ENCODE measurements around the gene MICAL3.
"Not testable (repeated sequence)": the region's sequence is repeated elsewhere in the genome, so short reads cannot be mapped to it uniquely, and the experiment has no call there.

The MICAL3 gene

DNA sequence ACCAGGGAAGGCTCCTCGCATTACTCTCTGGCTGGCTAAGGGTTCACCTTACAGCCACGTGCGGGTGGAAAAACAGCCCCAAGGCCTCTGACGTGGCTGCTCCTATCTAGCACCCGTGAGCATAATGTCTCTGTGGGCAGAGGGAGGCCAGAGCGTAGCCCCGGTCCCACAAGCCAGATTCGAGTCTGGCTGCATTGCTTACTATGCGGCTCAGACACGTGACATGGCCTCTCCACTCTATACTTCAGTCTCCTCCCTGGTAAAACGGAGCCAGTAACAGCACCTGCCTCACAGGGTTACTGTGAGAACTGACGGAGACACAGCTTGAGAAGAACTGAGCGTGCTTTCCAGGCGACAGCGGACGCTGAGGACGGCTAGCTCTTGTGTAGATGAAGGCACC, 144.3 kb downstream of the MICAL3 start:
- Mint-ChIP-seq H3K4me1 (no peaks in the 10 kb centered on the region), H3K36me3 (peaks cover 8% of the 10 kb centered on the region), H3K27me3 (no peaks in the 10 kb centered on the region), H3K9me3 (no peaks in the 10 kb centered on the region), H3K27ac (no peak overlapping the region), H3K4me3 (no peak overlapping the region)

DNA sequence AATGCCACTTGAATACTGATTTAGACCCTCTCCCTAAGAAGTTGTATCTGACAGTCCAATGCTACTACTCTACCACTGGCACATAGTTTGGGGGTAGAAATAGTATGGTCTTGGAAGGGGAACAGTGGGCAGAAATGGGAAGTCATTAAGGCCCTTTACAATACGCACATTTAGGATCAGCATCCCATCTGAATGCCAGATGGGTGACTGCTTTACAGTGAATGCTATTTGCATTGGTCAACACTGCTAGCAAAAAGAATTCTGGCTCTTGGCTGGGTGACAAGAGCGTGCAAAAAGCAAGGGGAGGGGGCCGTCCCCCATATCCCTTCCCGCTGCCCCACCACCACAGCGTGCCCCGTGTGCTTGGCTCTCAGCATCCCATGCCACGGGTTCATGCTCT, 145.4 kb downstream of the MICAL3 start:
- no peaks in the 10 kb centered on the region for H3K9me3 Mint-ChIP-seq

DNA sequence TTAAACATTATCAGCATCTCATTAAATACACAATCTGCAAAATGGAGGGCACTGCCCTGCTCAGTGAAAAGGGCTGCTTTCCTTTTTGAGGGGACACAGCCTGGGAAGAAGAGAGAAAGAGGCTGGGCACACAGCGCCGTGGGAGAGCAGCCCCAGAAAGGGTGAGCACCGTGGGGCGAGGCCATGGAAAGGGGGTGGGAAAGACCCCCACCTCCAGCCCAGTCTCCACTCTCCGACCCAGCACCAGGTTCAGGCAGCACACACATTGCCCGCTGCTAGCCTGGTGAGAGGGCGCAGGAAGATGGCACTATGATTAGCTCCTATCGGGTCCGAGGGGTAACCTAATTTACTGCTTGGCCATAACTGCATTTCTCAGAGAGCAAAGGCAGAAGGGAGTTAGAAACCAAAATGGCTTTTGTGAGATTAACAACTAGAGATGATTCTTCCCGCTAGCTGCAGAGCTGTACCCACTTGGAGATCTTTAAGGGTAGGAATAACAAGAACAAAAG, 146.1 kb downstream of the MICAL3 start:
- H3K4me3 Mint-ChIP-seq, result no peak overlapping the region
- peaks cover 6% of the 10 kb centered on the region for H3K36me3 Mint-ChIP-seq
- H3K4me1 Mint-ChIP-seq, result no peaks in the 10 kb centered on the region
- H3K27me3 Mint-ChIP-seq, result no peaks in the 10 kb centered on the region
- no peaks in the 10 kb centered on the region for H3K9me3 Mint-ChIP-seq
- no peak overlapping the region for H3K27ac Mint-ChIP-seq

More for the DNA sequence above, 145.4 kb downstream of the MICAL3 start:
- Mint-ChIP-seq H3K4me3 (no peak overlapping the region), H3K36me3 (peaks cover 8% of the 10 kb centered on the region), H3K4me1 (no peaks in the 10 kb centered on the region), H3K27me3 (no peaks in the 10 kb centered on the region), H3K27ac (no peak overlapping the region)

DNA sequence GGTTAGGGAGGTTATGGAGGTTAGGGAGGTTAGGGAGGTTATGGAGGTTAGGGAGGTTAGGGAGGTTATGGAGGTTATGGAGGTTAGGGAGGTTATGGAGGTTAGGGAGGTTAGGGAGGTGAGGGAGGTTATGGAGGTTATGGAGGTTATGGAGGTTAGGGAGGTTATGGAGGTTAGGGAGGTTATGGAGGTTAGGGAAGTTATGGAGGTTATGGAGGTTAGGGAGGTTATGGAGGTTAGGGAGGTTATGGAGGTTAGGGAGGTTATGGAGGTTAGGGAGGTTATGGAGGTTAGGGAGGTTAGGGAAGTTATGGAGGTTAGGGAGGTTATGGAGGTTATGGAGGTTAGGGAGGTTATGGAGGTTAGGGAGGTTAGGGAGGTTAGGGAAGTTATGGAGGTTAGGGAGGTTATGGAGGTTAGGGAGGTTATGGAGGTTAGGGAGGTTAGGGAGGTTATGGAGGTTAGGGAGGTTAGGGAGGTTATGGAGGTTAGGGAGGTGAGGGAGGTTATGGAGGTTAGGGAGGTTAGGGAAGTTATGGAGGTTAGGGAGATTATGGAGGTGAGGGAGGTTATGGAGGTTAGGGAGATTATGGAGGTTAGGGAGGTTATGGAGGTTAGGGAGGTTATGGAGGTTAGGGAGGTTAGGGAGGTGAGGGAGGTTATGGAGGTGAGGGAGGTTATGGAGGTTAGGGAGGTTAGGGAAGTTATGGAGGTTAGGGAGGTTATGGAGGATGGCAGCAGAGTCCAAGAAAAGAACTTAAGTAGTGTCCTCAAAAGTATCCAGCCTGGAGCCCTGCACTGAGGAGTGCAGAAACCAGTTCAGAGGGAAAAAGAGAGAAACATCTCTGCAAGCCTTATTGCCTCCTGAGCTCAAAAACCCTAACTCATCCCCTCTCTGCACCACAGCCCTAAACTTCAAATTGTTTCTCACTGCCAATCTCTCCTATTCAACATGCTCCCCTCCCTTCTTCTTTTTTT, 147.2 kb downstream of the MICAL3 start:
- H3K4me1 Mint-ChIP-seq, H3K27me3 Mint-ChIP-seq, H3K36me3 Mint-ChIP-seq, H3K4me3 Mint-ChIP-seq, H3K9me3 Mint-ChIP-seq, H3K27ac Mint-ChIP-seq: not testable (repeated sequence)

DNA sequence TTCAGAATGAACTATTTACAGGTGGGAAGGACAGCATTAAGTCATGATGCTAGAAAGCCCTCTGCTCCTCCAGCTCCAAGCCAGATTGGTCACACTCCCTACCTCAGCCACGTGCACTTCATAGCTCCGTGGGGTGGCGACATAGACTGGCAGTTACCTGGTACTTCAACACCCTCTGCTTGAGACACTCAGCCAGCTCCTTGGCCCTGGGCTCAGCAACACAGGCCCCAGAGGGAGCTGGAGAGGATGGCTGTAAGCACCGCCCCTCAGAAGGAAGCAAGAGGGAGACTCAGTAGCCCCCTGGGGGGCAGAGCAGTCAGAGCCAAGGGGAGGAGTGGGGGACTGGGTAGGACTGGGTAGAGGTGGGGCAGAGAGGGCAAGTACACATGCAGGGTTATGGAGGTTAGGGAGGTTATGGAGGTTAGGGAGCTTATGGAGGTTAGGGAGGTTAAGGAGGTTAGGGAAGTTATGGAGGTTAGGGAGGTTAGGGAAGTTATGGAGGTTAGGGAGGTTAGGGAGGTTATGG, 148.0 kb downstream of the MICAL3 start:
- Mint-ChIP-seq H3K27me3 (no peaks in the 10 kb centered on the region), H3K27ac (no peak overlapping the region), H3K4me3 (no peak overlapping the region), H3K4me1 (no peaks in the 10 kb centered on the region), H3K9me3 (no peaks in the 10 kb centered on the region), H3K36me3 (peaks cover 7% of the 10 kb centered on the region)

DNA sequence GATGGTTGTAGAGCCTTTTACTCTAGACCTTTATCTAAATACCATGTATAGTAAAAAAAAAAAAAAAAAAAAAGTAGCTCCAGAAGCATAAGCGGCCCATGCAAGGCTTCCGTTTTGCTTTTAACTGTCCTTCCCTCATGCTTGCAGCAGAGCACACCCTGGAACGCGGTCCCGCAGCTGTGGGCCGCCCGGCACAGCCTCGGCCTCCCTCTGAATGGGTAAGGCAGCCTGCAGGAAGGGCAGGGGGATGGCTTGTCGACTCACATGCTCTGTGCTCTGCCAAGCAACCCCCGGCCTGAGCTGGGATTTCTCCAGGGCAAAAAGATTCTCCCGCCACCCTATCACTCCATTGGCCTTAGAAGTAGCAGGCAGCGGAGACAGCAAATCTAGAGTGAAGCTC, 148.7 kb downstream of the MICAL3 start:
- H3K9me3 Mint-ChIP-seq, result no peaks in the 10 kb centered on the region
- peaks cover 3% of the 10 kb centered on the region for H3K36me3 Mint-ChIP-seq
- no peaks in the 10 kb centered on the region for H3K4me1 Mint-ChIP-seq
- no peak overlapping the region for H3K27ac Mint-ChIP-seq
- no peak overlapping the region for H3K4me3 Mint-ChIP-seq
- H3K27me3 Mint-ChIP-seq, result no peaks in the 10 kb centered on the region

DNA sequence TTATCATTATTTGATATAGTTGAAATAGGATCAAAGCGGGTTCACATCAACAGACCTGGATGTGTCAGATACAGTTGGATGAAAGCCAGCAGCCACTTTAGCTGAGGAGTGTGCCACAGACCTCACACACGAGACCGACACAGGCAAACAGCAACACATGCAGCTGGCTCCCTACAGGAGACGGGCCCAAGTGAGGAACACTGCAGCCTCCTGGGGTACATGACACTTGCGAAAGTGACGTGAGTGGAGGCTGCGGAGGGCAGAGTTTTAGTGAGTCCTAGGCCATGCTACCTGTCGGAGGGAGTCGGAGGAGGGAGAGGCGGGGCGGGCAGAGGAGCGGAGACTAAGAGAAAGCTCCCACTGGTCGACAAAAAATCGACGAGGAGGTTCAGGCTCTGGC, 149.2 kb downstream of the MICAL3 start:
- H3K36me3 Mint-ChIP-seq, result peaks cover 3% of the 10 kb centered on the region
- no peak overlapping the region for H3K4me3 Mint-ChIP-seq
- H3K9me3 Mint-ChIP-seq, result no peaks in the 10 kb centered on the region
- H3K27ac Mint-ChIP-seq, result no peak overlapping the region
- H3K27me3 Mint-ChIP-seq, result no peaks in the 10 kb centered on the region
- H3K4me1 Mint-ChIP-seq, result no peaks in the 10 kb centered on the region

DNA sequence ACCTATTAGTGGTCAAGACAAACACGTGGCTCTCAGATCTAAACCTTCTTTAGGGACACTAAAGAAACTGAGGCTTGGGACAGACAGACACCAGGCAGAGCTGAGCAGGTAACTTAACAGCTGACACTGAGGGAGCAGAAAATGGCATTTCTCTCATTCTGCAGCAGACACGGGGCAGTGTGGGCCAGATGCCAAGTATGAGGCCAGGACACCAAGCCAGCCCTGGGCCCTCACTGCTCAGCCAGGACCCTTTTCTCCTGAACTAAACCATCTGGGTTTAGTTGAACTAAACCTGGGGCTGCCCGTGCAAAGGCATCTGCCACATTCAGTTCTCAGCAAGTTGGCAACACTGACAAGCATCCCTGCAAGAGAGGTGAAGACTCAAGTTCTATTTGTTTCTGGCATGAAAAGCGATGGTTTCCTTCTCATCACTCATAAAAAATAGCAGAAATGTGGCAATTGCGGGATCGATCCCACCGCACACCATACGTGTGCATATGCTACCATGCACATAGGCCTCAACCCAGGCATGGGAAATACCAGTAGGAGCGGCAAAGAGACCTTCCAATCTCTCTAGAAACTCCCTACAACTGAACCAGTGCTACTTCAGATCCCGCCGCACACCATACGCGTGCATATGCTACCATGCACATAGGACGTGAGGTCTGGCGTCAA, 150.0 kb downstream of the MICAL3 start:
- H3K27me3 Mint-ChIP-seq, result no peaks in the 10 kb centered on the region
- H3K9me3 Mint-ChIP-seq, result no peaks in the 10 kb centered on the region
- H3K4me1 Mint-ChIP-seq, result no peaks in the 10 kb centered on the region
- H3K36me3 Mint-ChIP-seq, result peaks cover 1% of the 10 kb centered on the region
- H3K4me3 Mint-ChIP-seq, result no peak overlapping the region
- no peak overlapping the region for H3K27ac Mint-ChIP-seq

DNA sequence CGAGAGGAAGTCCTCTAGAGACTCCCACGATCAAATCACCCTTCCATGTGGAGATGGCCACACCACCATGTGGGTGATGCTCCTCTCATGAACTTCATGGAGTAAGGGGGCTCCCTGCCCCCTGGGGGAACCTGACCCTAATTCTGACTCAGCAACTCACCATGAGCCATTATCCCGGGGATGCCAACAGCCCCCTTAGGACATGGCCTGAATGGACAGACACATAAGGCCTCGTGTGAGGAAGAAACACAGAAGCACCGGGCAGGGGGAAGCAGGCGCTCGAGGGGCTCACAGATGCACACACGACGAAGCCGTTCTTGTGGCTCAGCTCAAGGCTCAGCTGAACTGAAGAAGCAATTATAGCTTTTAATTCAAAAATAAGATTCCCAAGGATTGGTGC, 150.6 kb downstream of the MICAL3 start:
- H3K9me3 Mint-ChIP-seq, result no peaks in the 10 kb centered on the region
- H3K27ac Mint-ChIP-seq, result no peak overlapping the region
- H3K27me3 Mint-ChIP-seq, result no peaks in the 10 kb centered on the region
- H3K4me1 Mint-ChIP-seq, result no peaks in the 10 kb centered on the region
- H3K4me3 Mint-ChIP-seq, result no peak overlapping the region
- H3K36me3 Mint-ChIP-seq, result peaks cover 1% of the 10 kb centered on the region

DNA sequence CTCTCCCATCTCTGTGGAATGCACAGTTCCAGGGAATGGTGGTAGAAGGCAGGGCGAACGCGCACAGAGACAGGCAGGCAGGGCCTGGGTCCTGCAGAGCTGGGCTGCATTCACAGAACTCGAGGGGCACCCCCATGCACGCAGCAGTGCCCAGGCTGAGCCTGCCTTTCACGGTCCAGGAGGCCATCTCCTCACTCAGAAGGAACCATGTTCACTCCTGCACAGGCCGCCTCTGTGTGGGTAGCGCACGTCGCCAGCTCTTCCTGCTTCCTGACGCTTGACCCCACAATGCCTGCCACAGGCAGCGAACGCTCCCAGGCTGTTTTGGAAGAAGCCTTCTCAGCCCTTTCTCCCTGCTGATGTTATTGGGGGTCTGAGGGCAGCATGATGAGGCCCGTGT, 151.2 kb downstream of the MICAL3 start:
- peaks cover 1% of the 10 kb centered on the region for H3K36me3 Mint-ChIP-seq
- no peak overlapping the region for H3K27ac Mint-ChIP-seq
- no peaks in the 10 kb centered on the region for H3K9me3 Mint-ChIP-seq
- no peaks in the 10 kb centered on the region for H3K27me3 Mint-ChIP-seq
- no peaks in the 10 kb centered on the region for H3K4me1 Mint-ChIP-seq
- H3K4me3 Mint-ChIP-seq, result no peak overlapping the region

DNA sequence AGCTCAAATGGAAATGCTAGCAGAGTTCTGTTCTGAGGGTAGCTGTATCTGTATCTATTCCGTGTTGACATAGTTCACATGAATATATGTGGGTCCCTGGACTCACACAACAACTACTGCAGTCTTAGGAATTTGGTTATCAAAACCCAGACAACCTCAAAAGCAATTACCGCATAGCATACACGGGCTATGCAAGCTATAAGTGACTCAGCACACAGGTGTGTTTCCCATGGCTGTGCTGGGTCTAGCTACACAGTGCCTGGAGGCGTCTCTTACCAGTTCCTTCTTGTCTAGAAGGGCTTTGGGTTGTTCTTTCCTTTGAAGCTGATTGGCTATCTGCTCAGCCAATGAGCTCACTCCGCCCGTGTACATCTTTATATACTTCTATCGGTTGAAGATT, 151.9 kb downstream of the MICAL3 start:
- Mint-ChIP-seq H3K27me3 (no peaks in the 10 kb centered on the region), H3K27ac (no peak overlapping the region), H3K4me1 (no peaks in the 10 kb centered on the region), H3K9me3 (no peaks in the 10 kb centered on the region), H3K36me3 (peaks cover 1% of the 10 kb centered on the region), H3K4me3 (no peak overlapping the region)

DNA sequence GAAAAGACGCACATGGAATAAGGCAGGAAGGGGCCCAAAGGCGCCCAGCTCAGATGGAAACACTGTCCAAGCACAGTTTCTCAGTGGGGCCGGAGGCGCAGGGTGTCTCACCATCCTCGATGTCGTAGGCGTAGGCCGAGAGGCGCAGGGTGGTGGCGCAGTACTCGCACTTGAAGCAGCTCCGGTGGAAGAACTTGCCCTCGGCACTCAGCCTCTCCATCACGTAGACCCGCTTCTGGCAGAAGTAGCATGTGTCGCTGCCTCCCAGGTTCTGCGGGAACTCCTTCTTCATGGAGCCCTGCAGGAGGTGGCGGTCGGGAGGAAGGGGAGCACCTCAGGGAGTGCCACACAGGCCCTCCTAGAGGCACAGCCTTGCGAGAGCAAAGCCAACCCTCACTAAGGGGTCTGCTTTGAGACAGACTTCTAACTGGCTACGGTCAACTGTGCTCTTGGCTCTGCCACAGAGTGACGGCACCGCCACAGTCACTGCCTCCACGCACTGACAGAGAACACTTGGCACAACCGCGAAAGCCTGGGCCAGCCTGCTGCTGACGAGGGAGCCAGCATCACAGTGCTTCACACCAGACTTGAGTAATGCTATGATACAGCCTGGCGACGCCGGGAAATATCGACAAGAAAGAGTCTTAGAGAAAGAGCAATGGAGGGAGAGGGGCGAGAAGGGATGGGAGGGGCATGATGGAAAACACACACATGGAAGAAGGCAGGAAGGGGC, 152.5 kb downstream of the MICAL3 start:
- Mint-ChIP-seq H3K4me1 (no peaks in the 10 kb centered on the region), H3K36me3 (peaks cover 1% of the 10 kb centered on the region), H3K27me3 (no peaks in the 10 kb centered on the region), H3K9me3 (no peaks in the 10 kb centered on the region), H3K27ac (no peak overlapping the region), H3K4me3 (no peak overlapping the region)

DNA sequence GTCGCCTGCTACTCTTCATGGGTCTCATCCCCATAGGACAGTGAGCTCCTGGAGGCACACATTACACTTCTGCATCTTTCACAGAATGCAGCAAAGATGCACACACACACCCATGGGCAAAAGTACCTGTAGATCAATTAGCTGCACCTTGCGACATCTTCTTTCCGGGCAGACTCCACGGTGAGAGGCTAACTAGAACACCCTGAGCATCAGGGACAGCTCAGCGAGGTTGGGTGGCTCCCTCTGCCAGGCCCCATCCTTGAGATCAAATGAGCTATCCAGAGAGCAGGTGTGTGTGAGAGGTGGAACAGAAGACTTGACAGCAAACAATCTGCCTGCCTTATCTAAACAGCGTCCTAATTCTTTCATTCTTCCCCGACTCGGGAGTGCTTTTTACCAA, 154.0 kb downstream of the MICAL3 start:
- peaks cover 1% of the 10 kb centered on the region for H3K36me3 Mint-ChIP-seq
- no peaks in the 10 kb centered on the region for H3K27me3 Mint-ChIP-seq
- H3K4me3 Mint-ChIP-seq, result no peak overlapping the region
- no peaks in the 10 kb centered on the region for H3K4me1 Mint-ChIP-seq
- no peaks in the 10 kb centered on the region for H3K9me3 Mint-ChIP-seq
- no peak overlapping the region for H3K27ac Mint-ChIP-seq

DNA sequence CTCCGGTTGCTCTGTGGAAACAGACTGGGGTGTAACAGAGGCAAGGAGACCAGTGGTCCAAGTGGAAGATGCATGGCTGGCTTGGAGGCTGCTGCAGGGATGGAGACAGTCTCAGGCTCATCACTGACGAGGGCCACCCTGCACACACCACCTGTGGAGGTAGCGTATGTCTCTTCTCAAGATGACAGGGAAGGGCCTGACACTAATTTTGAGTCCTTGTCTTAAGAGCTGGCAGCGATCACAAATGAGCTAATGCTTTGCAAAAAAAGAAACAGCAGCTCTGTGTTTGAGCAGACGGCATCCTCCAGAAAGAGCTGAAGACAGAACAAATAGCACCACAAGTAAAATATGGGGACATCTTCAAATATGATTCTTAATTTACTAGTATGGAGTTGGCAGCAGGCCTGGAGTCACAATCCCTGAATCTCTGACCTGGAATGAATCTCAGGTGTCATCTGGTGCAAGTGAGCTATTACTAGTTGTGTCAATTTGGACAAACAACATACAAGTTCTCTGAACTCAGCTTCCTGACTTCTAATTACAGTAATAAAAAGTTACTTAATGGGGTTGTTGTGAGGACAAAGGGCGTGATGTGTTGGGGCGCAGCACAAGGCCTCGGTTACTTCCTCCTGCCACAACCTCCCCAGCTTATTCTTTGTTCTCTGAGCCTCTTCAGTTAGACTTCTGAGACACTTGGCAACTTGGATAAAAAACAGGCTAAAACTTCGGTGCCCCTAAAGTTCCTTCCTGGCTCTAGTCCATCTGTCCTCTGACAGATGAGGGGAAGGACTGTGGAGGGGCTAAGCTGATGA, 154.9 kb downstream of the MICAL3 start:
- H3K27me3 Mint-ChIP-seq, result no peaks in the 10 kb centered on the region

DNA sequence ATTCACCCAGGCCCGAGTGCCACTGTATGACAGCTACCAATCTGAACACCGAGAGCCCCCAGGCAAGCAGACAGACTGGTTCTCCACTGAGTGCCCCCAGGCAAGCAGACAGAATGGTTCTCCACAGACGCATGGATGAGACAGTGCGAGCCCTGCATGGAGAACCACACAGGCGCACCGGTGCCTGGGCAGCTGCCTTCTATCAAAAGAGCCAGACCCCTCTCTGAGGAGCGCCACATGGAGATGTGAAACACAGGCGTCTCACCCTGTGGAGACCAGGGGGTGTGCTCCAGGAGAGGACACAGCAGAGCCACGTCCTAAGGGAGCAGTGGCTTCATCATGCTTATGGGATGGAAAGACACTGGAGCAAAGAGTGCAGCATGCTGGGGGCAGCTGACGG, 155.6 kb downstream of the MICAL3 start:
- no peak overlapping the region for H3K27ac Mint-ChIP-seq
- H3K36me3 Mint-ChIP-seq, result peaks cover 5% of the 10 kb centered on the region
- H3K9me3 Mint-ChIP-seq, result no peaks in the 10 kb centered on the region
- H3K4me1 Mint-ChIP-seq, result no peaks in the 10 kb centered on the region
- H3K27me3 Mint-ChIP-seq, result no peaks in the 10 kb centered on the region
- no peak overlapping the region for H3K4me3 Mint-ChIP-seq

More for the DNA sequence above, 154.9 kb downstream of the MICAL3 start:
- H3K4me1 Mint-ChIP-seq, result no peaks in the 10 kb centered on the region
- peaks cover 3% of the 10 kb centered on the region for H3K36me3 Mint-ChIP-seq
- no peaks in the 10 kb centered on the region for H3K9me3 Mint-ChIP-seq
- H3K27ac Mint-ChIP-seq, result no peak overlapping the region
- H3K4me3 Mint-ChIP-seq, result no peak overlapping the region
